NCI-H2196 treated with DMSO at 0.1 percent for 48 hours (cell line): ENCODE data around the gene HMGB4.

Experiments
- DNase-seq: peaks from one replicate; lab custom pipeline; 2025; ENCODE audit not compliant: unreplicated experiment; lab: John Stamatoyannopoulos, UW

Gene HMGB4

DNA sequence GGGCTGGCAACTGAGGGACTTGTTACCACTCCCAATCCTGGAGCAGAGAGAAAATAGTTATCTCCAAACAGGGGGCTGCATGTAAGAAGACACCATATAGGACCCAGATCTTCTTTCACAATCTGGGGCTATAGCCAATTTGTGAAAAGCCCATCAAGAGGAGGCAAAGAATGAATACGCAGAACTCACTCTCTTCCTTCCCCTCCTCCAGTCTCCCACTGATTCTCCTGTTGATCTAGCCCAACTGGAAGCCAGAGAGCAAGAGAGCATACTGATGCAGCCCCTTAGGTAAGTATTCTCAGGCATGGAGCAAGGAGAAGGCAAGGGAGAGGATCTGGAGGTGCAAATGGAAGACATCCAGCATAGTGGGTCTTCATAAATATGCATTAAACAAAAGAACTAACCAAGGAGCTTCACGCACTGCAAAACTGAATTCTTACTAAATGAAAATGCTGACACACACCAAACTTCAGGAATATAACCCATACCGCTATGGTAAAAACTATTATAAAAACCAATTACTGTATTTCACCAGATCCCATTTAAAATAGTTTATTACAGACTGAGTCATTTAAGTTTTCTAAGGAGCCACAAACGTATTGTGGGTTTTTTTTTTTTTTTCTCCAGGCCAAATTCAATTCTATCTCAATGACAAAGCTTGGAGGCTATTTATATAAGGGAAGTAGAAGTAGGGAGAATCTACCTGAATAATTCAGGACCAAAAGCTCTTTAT lies 15.5 kb upstream of the HMGB4 start:
- no peak for DNase-seq

DNA sequence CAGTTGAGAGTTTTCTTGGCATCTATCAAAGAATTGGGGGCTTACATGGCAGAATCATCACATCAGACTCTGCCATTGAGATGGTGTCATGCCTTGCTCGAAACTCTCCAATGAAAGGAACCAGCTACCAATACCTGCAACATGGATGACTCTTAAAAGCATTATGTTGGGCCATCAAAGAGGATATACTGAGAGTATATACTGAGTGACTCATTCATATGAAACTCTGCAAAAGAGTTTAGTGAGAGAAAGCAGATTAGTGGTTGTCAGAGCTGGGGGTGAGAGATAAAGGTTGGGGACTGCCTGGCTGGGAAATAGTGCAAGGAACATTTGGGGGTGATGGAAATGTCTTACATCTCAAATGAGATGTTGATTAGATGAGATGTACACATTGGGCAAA lies 14.7 kb upstream of the HMGB4 start:
- no peak for DNase-seq

DNA sequence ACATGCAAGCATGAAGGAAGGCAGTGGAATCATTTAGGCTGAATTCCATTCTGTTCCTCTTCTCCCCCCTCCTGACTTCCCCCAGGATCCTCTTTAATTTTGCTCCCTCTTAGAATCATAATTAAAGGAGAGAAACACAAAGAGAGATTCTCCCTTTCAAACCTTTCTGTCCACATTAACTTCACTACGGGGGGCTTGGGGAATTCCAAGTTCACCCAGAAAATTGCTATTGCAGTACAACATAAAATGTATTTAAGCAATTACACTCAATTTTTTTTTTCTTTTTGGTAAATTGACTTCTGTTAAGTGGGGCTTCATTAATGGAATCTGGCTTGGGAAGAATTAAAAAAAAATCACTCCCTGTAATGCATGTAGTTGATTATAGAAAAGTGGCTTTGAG lies 13.4 kb upstream of the HMGB4 start:
- no peak for DNase-seq

DNA sequence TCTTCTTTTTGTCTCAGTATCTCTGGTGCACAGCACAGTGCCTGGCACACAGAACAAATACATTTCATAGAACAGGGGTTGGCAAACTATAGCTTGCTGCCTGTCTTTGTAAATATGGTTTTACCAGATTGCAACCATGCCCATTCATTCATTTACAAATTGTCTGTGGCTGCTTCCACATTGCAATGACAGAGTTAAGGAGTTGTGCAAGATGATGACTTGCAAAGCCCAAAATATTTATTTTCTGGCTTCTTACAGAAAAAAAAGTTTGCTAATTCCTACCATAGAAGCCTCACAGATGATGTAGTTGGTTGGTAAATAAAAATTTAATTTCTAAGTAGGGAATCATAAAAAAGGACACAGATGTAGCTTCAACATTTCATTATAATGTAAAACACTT lies 11.2 kb upstream of the HMGB4 start:
- DNase-seq = no peak

DNA sequence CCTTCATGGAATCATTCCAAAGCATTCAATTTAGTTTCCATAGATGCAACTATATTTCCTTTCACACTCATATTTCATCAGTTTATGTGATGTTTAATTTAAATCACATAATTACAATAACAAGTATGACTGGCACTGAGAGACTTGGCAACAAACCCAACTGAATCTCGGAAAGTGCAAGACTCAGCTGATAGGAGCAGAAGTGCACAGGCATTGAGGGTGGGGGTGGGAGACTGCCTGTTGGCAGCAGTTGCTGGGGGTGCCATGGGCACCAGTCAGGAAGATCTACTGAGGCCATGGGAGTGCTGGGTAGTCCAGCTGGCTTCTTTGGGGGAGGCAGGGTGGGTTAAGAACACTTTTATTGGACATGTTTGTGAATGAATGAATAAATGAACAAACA lies 10.4 kb upstream of the HMGB4 start:
- DNase-seq = no peak

DNA sequence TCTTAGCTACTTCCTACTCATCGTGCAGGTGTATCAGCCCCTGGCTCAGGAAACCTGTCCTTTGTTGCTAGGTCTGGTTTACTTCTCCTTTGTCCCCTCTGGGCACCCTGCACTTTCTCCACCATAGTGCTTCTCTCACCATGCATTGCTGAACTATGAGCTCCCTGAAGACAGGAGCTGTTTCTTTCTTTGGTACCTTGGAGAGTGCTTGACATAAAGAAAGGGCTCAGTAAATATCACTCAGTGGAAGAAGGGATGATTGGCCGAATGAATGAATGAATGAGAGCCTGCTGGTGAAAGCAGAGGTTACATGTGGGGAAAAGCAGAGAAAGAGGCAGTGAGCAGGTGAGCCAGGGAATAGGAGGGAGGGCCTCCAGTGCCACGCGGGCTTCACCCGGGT lies 9.8 kb upstream of the HMGB4 start:
- DNase-seq = no peak

DNA sequence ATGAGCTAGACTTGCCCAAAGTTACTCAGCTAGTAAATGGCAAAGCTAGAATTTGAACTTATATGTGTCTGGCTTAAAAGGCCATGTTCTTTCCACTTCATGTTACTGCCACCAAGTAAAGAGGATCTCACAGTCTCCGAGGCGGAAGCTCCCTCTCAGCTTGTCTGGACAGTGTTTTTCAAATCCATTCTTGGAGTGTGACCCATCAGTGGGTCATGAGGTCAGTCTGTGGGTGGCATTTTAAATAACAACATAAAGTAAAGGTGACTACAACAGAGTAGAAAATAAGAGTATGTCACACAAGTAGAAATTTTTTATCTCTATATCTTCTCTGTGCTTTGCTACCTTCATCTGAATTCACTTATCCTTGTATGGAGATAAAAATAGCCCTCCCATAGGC lies 3.2 kb upstream of the HMGB4 start:
- no peak for DNase-seq

DNA sequence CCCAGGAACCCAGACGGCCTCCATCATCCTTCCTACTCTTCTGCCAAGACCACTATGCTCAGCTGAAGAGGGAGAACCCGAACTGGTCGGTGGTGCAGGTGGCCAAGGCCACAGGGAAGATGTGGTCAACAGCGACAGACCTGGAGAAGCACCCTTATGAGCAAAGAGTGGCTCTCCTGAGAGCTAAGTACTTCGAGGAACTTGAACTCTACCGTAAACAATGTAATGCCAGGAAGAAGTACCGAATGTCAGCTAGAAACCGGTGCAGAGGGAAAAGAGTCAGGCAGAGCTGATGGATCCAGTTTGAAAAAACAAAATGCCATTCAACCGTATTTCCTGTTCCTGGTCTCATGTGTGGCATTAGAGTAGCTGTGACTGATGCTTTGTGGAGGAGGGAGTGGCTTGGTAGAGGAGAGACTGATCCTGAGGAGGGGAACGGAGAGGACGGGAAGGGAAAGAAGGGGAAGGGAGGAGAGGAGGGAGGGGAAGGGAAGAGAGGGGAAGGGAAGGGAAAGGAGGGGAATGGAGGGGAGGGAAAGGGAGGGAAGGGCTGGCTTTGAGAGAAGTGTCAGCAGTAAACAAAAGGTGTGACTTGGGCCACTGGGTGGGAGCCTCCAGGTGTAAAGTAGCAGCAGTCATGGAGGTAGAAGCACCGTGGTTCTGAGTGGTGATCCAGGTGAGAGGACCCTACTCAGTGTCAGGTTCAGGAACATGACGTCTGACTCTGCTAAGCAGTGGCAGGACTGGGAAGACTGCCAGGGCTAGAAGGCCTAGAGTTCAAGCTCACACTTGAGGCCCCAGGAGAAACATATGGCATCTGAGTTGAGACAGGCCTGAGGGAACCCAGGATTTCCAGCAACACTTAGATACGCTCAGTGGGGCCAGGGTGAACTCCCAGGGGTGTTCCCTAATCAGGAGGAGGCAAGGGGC lies 846 bp downstream of the HMGB4 start:
- DNase-seq = no peak

DNA sequence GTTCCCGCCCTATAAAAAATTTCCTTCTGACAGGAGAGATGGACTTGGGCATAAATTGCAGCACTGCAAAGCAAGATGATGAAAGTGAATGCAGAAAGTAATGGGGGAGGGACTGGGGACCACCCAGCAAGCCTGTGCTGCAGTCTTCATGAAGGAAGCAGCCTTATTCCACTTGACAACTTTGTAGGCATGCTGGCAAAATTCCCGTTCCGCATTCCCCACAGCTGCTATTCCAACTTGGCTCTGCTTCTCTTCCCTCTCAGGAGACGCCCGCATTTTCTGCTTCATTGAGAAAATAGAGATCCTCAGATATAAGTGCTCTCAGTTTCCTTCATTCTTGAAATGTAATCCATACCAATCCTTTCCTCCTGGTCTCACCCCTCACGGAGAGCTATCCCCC lies 2.4 kb downstream of the HMGB4 start:
- no peak for DNase-seq

DNA sequence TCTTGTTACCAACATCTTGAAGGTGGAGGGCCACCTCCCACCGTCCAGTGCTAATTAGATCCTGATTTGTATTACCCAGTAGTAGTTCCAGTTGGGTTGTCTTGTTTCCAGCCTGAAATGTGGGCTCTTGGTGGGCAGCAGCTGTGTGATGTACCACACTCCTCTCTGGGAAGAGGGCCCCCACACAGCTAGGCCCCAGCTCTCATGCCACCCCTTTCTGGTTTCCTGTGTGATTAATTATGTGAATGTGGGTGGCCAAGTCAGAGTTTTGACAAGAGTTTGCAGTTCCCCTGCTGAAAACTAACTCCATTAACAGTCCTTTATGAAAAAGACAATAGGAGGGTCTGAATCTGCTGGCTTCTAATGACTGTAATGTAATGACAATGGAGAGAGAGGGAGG lies 3.8 kb downstream of the HMGB4 start:
- no peak for DNase-seq

DNA sequence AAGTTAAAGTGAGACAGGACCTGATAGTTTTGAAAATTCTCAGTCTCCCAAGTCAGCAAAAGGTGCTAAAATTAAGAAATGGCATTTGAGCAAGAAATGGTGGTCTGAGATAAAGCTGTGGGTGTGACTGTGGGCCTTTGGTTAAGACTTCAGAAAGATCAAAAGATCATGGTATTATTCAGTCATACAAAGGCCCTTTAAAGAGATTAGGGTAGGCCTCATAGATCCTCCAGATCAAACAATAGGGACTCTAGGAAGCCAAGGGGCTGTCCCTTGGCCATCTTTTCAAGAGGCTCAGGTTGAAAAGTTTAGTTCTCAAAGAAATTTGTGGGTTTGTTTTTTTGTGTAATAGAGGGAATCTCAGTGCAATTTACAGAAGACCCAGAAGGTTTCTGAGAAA lies 8.4 kb downstream of the HMGB4 start:
- DNase-seq = no peak

DNA sequence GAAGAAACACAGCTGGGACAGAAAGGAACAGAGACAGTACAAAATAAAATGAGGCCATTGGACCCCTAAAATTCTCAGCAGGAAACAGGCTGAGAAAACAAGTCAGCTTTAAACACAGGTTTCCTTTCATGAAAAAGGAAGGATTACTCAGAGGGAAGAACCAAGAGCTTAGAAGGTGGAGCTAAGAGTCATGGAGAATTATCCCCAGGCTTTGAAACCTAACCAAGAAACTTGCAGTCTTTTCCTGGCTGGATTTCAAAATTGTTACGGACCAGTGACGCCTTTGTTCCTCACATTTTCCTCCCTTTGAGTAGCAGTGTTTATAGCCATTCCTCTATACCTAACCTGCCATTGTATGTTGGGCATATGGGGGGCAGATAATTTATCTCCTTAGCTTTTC lies 8.8 kb downstream of the HMGB4 start:
- DNase-seq = no peak

DNA sequence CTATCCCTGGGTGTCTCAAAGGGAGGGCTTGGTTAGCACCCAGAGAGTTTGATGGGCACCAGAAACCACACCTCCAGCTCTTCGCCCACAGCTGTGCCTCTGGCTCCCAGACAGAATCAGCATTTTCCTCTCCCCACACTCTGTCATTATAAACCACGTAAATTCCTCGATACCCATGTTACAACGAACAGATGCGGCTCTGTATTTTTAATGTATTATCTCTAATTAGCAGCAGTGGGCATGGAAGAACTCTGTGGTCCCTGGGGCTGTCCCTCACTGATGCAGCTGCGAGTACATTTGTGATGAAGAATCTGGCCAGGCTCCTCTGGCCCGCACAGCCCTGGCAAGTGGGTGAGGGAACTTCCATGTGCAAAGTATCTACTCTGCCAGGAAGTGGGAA lies 10.8 kb downstream of the HMGB4 start:
- no peak for DNase-seq

DNA sequence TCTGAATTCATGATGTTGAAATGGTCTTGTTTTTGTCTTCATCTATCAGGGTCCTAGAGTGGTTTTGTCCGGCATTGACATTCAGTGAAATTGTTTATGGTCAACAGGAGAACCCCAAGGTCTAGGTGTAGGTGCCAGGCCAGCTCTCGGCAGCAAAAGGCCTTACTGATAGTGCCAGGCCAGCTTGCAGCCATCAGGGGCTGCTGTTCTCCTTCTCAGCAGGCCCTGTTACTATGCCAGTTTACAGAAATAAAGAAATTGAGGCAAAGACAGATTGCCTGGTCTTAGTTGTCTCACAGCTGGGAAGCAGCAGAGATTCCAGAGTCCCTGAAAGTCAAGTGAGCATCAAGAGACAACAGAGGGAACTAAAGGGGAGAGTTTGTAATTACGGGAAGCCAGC lies 12.0 kb downstream of the HMGB4 start:
- DNase-seq = no peak

DNA sequence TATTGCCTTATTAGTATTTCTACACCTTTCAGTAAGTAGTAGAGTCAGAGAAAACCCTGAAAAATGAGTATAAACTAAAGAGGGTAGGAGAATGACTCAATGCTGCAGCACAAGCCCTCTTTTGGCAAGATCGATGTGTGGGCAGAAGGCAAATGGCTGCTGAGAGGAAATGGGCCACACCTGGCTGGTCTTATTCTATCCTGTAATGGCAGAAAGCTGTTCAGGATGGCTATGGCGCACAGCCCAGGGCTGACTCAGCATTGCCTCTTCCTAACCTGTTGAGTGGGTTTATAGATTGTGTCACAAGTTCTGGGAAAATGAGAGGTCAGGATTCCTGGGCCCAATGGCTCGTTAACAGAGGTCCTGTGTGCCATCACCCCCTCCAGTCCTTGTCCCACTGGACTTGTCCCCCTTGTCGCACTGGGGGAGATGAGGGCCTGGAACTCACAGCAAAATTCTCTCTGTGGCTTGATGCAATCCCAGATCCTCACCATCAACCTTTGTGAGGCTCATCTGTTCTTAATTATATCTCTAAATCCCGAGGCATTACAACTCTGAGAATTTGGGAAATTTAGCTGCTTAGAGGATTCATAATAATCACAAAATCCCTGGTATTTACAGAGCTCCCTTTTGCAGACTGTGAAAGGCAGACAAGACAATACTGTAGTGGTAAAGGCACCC lies 13.2 kb downstream of the HMGB4 start:
- no peak for DNase-seq

DNA sequence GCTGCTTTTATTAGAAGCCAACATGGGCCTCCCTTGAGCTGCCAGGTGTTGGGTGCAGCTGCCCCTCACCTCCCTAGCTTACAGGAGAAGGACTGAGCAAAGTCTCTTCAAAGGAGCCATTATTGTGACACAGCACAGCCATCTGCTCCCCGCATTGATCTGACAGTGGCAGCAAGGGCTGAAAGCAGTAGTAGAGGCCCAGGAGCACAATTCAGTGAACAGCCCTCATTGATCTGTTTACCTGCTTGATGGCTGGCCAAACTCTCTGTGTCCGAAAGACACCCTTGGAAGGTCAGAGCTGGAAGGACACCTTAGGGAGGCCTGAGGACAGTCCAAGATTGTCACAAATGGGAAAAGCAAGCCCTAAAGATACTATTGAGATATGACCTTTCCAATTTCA lies 14.5 kb downstream of the HMGB4 start:
- DNase-seq = no peak

DNA sequence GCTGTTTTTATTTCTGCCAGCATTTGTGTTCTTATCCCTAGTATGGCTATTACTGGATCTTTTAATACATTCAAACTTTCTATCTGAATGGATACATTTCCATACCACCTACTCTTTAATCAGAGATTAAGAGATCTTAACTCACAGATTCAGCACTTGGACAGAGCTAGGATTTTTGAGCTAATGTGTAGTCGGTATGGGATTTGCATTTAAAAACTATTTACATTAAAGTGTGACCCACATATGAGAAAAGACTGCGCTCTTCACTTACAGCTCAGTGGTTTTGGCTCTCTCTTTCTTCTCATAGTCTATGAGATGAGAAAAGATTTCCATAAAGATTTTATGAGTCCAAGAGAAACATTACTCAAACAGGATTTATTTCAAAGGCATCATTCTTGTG lies 16.4 kb downstream of the HMGB4 start:
- DNase-seq = no peak

DNA sequence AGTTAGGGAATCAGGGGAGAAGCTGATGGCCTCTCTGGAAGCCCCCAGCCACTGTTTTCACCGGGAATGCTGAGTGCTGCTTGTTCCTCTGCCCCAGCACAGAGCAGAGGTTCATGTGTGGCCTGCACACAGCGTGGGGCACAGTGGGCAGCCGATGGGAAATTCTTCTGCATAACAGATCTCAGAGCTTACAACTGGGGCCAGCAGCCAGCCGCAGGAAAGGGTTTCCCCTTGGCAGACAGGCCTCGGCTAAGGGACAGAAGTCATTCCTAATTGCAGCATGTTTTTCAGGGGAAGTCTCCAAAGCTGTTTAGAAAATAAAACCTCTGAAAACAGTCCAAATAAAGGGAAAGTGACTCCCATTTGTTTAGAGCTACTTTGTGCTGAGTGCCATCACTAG lies 22.6 kb downstream of the HMGB4 start:
- DNase-seq = no peak

DNA sequence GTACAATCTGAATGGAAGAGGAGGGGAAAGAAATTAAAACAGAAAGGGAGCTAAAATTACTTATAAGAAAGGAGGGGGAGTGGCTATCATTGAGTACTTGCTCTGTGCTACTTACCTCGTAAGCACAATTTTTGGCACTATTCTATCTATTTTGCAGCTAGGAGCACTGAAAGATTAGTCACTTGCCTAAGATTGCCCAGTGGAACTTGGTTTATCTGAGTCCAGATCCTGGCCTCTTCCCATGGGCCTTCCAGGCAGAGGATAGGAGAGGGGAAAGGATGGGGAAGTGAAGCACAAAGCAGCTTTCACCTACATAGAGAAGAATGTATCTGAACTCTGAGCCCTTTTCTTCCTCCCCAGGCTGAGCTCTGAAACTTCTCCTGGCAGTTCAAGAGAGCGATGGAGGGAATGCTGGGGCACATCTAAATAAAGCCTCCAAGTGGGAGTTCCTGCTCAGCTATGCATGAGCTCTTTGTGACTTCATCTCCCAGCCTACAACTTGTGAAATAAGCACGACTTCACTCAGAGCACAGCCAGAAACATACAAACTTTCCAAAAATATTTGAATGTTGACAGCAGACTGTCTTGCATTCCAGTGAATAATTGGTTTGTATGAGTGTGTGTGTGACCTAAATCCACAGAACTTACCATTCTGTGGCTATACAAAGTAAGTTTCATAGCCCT lies 29.4 kb downstream of the HMGB4 start:
- DNase-seq = no peak

DNA sequence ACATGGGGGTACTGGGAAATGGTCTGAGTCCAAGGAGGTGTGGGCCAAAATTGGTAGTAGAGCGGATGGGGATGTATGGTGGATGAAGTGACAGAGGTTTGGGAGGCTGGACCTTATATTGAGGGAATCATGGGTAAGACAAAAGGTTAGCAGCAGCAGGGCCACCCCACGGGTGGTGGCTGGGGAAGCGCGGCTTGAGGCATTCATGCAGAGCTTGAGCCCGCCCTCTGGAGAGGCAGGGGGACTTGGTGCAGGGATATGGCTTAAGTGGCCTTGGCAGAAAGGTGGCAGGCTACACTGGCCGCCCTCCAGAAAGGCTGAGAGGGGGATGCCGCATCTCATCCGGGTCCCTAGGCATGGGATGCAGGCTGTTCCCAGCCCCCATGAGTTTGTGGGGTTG lies 31.5 kb downstream of the HMGB4 start:
- no peak for DNase-seq

DNA sequence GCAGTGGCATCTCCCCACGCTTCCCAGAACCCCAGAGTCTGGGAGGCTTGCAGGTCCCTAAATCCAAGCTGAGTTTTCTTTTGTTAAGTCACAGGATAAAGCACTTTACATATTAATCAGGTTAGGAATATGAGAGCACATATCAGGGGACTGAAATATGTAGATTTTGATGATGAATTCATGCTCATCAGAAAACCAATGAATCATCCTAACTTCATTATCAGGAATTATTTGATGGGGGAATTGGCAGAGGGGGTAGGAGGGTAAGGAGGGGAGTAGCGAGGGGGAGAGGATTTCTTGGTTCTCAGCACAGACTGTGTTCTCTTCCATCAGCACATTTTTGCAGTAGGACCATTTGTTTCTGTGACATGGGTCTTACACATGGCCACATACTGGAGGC lies 32.1 kb downstream of the HMGB4 start:
- no peak for DNase-seq
